SK-N-SH treated with all-trans-retinoic acid at 6 μM for 48 hours (cell line): Measurements from ENCODE around the gene DNAH14.

Source experiments
- ATAC-seq: fragments of 200-7000 bp; cut with Tn5 transposase; 3 replicates; pipeline ENCODE4 v1.9.1; 2020; ENCODE audit warnings: mild to moderate bottlenecking, moderate library complexity
- ARNTL ChIP-seq: fragments of 450-650 bp; formaldehyde crosslinking; IDR thresholded peaks from 2 replicates; pipeline ENCODE4 v1.5.0; 2020; ENCODE audit warnings: low read depth, mild to moderate bottlenecking, moderate library complexity, borderline replicate concordance
- BACH2 ChIP-seq: fragments of 250-450 bp; sonication (Bioruptor Pico); IDR thresholded peaks from 2 replicates; pipeline ENCODE4 v1.9.0; 2021; ENCODE audit warnings: mild to moderate bottlenecking, borderline replicate concordance
- CREB5 ChIP-seq: fragments of 250-450 bp; sonication (Bioruptor Pico); IDR thresholded peaks from 2 replicates; pipeline ENCODE4 v1.5.1; 2020; ENCODE audit warnings: low read depth, mild to moderate bottlenecking, moderate library complexity
- ESRRG ChIP-seq: fragments of 250-450 bp; sonication (Bioruptor Pico); IDR thresholded peaks from 2 replicates; pipeline ENCODE4 v1.6.1; 2021; ENCODE audit warnings: mild to moderate bottlenecking
- GLIS3 ChIP-seq: fragments of 250-450 bp; sonication (Bioruptor Pico); IDR thresholded peaks from 2 replicates; pipeline ENCODE4 v1.5.0; 2020; ENCODE audit warnings: mild to moderate bottlenecking, moderate library complexity
- ISL1 ChIP-seq: fragments of 250-450 bp; sonication (Bioruptor Pico); IDR thresholded peaks from 2 replicates; pipeline ENCODE4 v2.1.2; 2022; ENCODE audit warnings: mild to moderate bottlenecking, moderate library complexity
- OSR1 ChIP-seq: fragments of 250-450 bp; sonication (Bioruptor Pico); IDR thresholded peaks from 2 replicates; pipeline ENCODE4 v1.8.0; 2022; ENCODE audit warnings: moderate library complexity, mild to moderate bottlenecking, inconsistent platforms
- PATZ1 ChIP-seq: fragments of 250-450 bp; sonication (Bioruptor Pico); IDR thresholded peaks from 2 replicates; pipeline ENCODE4 v1.8.0; 2020; ENCODE audit warnings: mild to moderate bottlenecking, moderate library complexity, borderline replicate concordance
- POU6F1 ChIP-seq: fragments of 250-450 bp; sonication (Bioruptor Pico); IDR thresholded peaks from 2 replicates; pipeline ENCODE4 v1.8.0; 2021; ENCODE audit warnings: low read depth, mild to moderate bottlenecking, moderate library complexity, borderline replicate concordance
- PPARA ChIP-seq: fragments of 250-450 bp; sonication (Bioruptor Pico); IDR thresholded peaks from 2 replicates; pipeline ENCODE4 v1.5.0; 2020; ENCODE audit warnings: mild to moderate bottlenecking, borderline replicate concordance
- RARB ChIP-seq: fragments of 250-450 bp; sonication (Bioruptor Pico); IDR thresholded peaks from 2 replicates; pipeline ENCODE4 v1.8.0; 2021; ENCODE audit warnings: mild to moderate bottlenecking, moderate library complexity
- SNAI2 ChIP-seq: fragments of 250-450 bp; sonication (Bioruptor Pico); IDR thresholded peaks from 2 replicates; pipeline ENCODE4 v1.5.0; 2020; ENCODE audit warnings: mild to moderate bottlenecking, moderate library complexity
- TCF4 ChIP-seq: fragments of 250-450 bp; sonication (Bioruptor Pico); IDR thresholded peaks from 2 replicates; pipeline ENCODE4 v1.8.0; 2021; ENCODE audit warnings: mild to moderate bottlenecking, moderate library complexity, borderline replicate concordance
- TOX ChIP-seq: fragments of 250-450 bp; sonication (Bioruptor Pico); IDR thresholded peaks from 2 replicates; pipeline ENCODE4 v1.8.0; 2021; ENCODE audit warnings: mild to moderate bottlenecking, moderate library complexity, borderline replicate concordance
- ZC3H10 ChIP-seq: fragments of 250-450 bp; sonication (Bioruptor Pico); IDR thresholded peaks from 2 replicates; pipeline ENCODE4 v1.5.1; 2021; ENCODE audit warnings: mild to moderate bottlenecking, moderate library complexity
- ZFP3 ChIP-seq: fragments of 250-450 bp; sonication (Bioruptor Pico); IDR thresholded peaks from 2 replicates; pipeline ENCODE4 v1.5.0; 2020; ENCODE audit warnings: mild to moderate bottlenecking, moderate library complexity
- ZFP30 ChIP-seq: fragments of 450-650 bp; formaldehyde crosslinking; IDR thresholded peaks from 2 replicates; pipeline ENCODE4 v1.5.0; 2022; ENCODE audit warnings: mild to moderate bottlenecking, moderate library complexity
- ZNF70 ChIP-seq: fragments of 450-650 bp; formaldehyde crosslinking; IDR thresholded peaks from 2 replicates; pipeline ENCODE4 v1.5.0; 2020; ENCODE audit warnings: mild to moderate bottlenecking, moderate library complexity
- ZNF8 ChIP-seq: fragments of 450-650 bp; formaldehyde crosslinking; IDR thresholded peaks from 2 replicates; pipeline ENCODE4 v1.5.0; 2020; ENCODE audit warnings: mild to moderate bottlenecking, moderate library complexity
- TF ChIP-seq, protein P1 (sequence below): fragments of 250-450 bp; sonication (Bioruptor Pico); IDR thresholded peaks from 2 replicates; pipeline ENCODE4 v1.5.0; 2020; ENCODE audit warnings: mild to moderate bottlenecking, moderate library complexity

DNAH14 gene

GRCh38 chr1:225318706-225319575, 389.5 kb downstream of the DNAH14 start (continued):
- no peak for TF ChIP-seq PATZ1
- TF ChIP-seq ZFP3 (CRISPR knock-in tag): no peak
- no peak for TF ChIP-seq RARB (CRISPR knock-in tag)
- TF ChIP-seq, all 23 proteins: peak for 0

DNA sequence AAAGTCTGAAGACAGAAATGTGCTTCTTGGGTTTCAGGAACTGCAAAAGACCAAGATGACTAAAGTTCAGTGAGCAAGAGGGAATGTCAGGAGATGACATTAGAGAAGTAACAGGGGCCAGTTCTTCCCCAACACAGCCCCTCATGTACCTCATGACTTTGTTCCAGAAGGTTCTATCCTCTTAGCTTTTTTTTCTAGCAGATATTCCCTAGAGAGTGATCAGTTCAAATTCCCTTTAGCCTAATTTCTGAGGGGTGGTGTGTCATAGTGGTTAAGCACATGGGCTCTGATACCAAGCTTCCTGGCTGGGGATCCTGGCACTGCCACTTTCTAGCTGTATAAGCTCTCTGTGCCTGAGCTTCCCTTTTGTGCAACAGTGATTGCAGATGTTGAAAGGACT, 390.4 kb downstream of the DNAH14 start:
- TF ChIP-seq ZC3H10 (CRISPR knock-in tag) (no peak), BACH2 (no peak), ZNF70 (CRISPR knock-in tag) (no peak), GLIS3 (no peak), ZFP30 (CRISPR knock-in tag) (no peak), ZFP3 (CRISPR knock-in tag) (no peak), TOX (CRISPR knock-in tag) (no peak), PATZ1 (no peak), ISL1 (CRISPR knock-in tag) (no peak), ESRRG (CRISPR knock-in tag) (no peak), PPARA (CRISPR knock-in tag) (no peak), CREB5 (CRISPR knock-in tag) (no peak), ZNF8 (no peak), TCF4 (no peak), POU6F1 (CRISPR knock-in tag) (no peak), OSR1 (CRISPR knock-in tag) (no peak), RARB (CRISPR knock-in tag) (no peak), ARNTL (no peak), SNAI2 (CRISPR knock-in tag) (no peak)
- TF ChIP-seq, protein P1, sequence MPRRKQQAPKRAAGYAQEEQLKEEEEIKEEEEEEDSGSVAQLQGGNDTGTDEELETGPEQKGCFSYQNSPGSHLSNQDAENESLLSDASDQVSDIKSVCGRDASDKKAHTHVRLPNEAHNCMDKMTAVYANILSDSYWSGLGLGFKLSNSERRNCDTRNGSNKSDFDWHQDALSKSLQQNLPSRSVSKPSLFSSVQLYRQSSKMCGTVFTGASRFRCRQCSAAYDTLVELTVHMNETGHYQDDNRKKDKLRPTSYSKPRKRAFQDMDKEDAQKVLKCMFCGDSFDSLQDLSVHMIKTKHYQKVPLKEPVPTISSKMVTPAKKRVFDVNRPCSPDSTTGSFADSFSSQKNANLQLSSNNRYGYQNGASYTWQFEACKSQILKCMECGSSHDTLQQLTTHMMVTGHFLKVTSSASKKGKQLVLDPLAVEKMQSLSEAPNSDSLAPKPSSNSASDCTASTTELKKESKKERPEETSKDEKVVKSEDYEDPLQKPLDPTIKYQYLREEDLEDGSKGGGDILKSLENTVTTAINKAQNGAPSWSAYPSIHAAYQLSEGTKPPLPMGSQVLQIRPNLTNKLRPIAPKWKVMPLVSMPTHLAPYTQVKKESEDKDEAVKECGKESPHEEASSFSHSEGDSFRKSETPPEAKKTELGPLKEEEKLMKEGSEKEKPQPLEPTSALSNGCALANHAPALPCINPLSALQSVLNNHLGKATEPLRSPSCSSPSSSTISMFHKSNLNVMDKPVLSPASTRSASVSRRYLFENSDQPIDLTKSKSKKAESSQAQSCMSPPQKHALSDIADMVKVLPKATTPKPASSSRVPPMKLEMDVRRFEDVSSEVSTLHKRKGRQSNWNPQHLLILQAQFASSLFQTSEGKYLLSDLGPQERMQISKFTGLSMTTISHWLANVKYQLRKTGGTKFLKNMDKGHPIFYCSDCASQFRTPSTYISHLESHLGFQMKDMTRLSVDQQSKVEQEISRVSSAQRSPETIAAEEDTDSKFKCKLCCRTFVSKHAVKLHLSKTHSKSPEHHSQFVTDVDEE (CRISPR knock-in tag): no peak
- TF ChIP-seq, all 23 proteins: peak for 0

DNA sequence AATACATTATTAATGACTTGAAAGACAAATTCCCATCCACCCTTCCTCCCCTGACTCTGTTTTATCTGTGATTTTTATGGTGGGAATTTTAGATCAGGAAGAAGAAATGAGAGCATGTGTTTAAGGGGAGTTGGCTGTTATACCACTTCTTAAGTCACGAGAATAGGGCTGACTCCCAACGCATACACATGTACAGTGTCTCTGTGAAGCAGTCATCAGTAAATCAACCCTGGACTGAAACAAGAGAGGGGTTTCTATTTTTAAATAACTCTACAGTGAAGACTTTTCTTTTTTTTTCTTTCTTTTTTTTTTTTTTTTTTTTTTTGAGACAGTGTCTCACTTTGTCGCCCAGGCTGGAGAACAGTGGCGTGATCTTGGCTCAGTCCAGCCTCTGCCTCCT, 392.3 kb downstream of the DNAH14 start:
- TF ChIP-seq ARNTL: no peak
- no peak for TF ChIP-seq ZC3H10 (CRISPR knock-in tag)
- no peak for TF ChIP-seq CREB5 (CRISPR knock-in tag)
- TF ChIP-seq PPARA (CRISPR knock-in tag): no peak
- TF ChIP-seq ZNF70 (CRISPR knock-in tag): no peak
- ATAC-seq: no peak

More for the DNA sequence above, 390.4 kb downstream of the DNAH14 start:
- ATAC-seq: no peak
